ENCODE results near the gene TAL1.
"Not testable (repeated sequence)": the region's sequence is repeated elsewhere in the genome, so short reads cannot be mapped to it uniquely, and the experiment has no call there.

The TAL1 gene

DNA sequence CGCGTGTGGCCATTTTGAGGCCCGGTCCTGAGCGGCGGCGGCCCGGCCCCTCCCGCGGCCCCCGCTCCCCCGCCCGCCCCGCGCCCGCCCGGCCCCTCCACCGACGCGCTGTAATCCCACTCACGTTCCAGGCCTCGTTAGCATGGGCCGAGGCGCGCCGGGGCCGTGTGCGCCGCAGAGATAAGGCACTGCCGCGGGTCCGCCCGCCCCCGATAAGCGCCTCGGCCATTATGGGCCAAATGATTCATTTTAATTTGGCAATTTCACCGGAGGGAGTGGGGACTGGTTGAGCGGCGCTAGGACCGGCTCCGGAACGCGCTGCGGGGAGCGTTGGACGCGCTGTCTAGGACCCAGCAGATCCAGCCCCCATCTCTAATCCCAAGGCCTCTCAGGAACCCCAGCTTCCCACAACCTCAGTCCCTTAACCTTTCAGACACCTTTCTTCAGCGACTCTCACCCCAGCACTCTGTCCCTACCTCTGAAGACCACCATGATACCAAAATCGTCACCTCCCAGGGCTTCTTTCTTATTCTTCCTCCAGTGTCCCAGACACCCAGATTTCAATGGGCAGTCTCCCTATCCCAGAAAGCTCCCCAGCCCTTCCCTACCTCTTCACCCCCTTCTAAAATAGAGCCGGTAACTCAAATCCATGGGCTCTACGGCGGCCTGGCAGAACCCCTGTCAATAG, at the start of gene TAL1:
TSS of gene TAL1 (minus strand) at position 39 of the 688 bp plus-strand sequence. CDS start 6,337 bp downstream, outside the sequence.
- DNase-seq (ENCODE audit: low read depth), result no peak

DNA sequence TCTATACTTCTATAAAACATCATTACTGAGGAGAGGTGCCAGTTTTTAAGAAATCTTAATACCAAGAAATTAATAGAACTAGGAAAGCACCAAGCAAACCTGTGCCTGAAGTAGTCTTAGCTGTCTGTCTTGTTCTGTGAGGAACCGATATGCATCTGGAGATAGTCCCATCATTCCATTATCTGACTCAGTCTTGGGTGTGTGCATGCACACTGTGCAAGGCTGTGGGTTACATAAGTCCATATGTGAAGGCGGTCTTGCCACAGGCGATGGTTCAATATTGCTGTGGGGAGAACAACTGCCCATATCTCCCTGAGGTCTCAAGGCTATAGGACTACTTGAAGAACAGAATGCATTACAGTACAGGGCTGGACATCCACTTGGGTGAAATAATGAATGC, 48.1 kb upstream of the TAL1 start:
- no peak for DNase-seq (ENCODE audit: low read depth)

DNA sequence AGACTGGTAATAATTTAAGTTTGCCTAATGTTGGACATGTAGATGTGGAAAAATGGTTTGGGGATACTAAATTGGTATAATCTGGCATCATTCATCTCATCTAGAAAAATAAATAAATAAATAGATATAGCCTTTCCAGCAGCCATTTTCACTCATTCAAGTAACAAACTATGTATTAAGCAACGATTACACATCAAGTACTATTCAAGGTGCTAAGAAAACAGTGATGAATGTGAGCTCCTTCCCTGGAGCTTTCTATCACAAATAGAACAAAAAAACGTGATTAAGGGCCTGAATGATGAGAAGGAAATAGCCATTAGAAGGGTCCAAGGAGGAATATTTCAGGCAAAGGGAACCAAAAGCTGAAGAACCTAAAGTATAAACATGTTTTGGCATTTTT, 44.8 kb upstream of the TAL1 start:
- DNase-seq (ENCODE audit: low read depth), result no peak

DNA sequence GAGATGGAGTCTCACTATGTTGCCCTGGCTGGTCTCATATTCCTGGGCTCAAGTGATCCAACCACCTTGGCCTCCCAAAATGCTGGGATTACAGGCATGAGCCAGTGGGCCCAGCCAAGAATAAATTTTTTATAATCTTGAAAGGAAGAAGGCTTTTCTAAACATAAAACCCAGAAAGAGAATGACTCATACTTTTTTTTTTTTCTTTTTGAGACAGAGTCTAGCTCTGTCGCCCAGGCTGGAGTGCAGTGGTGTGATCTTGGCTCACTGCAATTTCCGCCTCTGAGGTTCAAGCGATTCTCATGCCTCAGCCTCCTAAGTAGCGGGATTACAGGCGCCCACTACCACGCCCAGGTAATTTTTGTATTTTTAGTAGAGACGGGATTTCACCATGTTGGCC, 43.8 kb upstream of the TAL1 start:
- DNase-seq (ENCODE audit: low read depth), result not testable (repeated sequence)

DNA sequence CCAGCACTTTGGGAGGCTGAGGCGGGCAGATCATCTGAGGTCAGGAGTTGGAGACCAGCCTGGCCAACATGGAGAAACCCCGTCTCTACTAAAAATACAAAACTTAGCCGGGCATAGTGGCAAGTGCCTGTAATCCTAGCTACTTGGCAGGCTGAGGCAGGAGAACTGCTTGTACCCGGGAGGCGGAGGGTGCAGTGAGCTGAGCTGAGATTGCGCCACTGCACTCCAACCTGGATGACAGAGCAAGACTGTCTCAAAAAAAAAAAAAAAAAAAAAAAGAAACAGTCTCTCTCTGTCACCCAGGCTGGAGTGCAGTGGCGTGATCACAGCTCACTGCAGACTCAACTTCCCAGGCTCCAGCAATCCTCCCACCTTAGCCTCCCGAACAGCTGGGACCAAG, 33.5 kb upstream of the TAL1 start:
- not testable (repeated sequence) for DNase-seq (ENCODE audit: low read depth)

DNA sequence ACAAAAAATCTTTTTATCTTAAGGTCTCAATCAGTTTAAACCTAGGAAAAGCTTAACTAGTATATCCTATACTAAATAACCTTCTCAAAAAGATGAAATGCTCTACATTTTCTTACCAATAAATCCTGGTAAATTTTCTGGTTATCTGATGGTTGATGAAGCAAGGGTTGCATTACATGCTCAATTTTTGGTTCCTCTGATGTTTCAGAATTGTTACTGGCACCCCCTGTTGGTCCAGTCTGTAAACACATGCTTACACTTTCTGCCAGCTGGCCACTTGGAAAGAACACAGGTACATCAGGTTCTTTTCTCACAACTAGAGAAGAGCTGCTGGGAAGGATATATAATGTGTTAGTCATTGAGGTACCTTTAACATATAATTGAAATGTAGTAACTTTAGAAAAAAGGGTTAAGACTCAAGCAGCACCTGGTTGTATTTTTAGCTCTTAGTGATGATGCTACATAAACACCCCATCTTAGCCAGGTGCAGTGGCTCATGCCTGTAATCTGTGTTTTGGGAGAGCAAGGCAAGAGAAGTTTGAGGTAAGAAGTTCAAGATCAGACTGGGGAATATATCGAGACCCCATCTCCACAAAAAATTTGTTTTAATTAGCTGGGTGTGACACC, 30.9 kb upstream of the TAL1 start:
- peak; percentile 21 for DNase-seq (ENCODE audit: low read depth)

DNA sequence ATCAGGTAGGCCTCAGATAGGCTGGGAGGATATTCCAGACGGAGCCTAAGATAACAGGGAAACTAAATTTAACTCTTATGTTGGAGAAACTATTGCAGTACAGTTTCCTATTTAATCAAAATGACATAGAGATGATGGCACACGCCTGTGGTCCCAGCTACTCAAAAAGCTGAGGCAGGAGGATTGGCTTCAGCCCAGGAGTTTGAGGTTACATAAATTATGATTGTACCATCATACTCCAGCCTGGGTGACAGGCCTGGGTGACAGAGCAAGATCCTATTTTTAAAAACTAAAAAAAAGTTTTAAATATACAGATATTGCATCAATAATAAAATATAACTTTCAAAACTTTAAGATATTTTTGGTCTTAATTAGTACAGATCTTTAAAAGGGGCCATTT, 25.2 kb upstream of the TAL1 start:
- no peak for DNase-seq (ENCODE audit: low read depth)

DNA sequence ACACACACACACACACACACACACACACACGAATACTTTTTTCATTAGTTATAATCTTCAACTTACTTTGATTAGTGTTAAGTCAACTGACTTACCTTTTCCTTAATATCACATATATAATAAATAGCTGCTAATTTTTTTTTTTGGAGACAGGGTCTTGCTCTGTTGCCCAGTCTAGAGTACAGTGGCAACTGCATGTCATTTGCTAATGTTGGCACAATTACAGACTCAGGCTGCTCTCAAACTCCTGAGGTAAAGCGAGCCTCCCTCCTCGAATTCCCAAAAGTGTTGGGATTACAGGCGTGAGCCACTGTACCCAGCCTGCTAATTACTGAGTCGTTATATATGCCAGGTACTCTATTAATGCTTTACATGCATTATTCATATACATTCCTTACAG, 20.8 kb upstream of the TAL1 start:
- DNase-seq (ENCODE audit: low read depth), result no peak

DNA sequence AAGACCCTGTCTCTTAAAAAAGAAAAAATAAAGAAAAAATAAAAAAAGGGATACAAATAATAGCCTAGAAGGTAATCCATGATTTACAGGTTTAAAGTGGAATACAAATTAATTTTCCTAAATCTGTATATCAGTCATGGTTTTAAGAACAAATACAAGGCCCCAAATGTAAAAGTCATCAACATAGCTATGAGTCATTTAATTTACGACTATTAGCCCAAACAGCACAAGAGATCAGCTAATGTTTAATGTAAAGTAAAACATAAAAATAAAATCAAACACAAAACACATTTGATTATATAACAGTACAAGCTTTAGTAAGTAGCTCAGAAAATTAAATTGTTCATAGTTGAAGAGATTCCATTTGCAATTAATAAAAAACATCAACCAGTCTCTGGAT, 20.3 kb upstream of the TAL1 start:
- no peak for DNase-seq (ENCODE audit: low read depth)

DNA sequence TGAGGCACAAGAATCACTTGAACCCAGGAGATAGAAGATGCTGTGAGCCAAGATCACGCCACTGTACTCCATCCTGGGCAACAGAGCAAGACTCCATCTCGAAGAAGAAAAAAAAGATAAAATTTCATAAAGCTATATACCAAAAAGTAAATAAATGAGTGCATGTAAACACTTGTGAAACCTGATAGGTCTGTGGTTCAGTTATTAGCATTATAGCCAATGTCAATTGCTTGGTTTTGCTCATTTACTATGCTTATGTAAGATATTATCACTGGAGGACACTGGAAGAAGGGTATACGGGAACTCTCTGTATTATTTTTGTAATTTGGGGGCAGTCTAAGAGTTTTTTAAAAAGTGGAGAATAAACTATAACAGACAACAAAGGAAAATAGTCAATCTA, 17.7 kb upstream of the TAL1 start:
- DNase-seq (ENCODE audit: low read depth), result no peak

DNA sequence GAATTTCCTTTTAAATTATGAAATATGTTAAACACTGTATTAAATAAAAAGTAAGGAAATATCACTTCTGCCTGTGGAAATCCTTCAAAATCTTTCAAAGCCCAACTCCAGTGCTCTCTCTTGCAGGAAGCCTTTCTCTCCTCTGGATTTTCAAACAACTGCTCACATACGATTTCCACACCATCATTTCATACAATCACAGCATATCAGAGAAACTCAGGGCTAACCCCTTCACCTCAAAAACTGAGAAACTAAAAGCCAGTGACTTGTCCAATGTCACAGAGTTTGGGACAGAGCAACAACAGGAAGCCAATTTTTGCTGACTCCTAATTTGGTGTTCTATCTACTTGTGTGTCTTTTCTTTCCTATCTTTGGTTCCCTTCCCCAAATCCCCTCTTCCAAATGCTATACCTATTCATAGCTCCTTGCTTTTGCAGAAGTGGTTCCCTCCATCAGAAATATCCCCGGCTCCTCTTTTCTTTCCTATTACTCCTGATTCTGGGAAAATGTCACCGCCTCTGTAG, 12.4 kb upstream of the TAL1 start:
- DNase-seq (ENCODE audit: low read depth), result no peak

DNA sequence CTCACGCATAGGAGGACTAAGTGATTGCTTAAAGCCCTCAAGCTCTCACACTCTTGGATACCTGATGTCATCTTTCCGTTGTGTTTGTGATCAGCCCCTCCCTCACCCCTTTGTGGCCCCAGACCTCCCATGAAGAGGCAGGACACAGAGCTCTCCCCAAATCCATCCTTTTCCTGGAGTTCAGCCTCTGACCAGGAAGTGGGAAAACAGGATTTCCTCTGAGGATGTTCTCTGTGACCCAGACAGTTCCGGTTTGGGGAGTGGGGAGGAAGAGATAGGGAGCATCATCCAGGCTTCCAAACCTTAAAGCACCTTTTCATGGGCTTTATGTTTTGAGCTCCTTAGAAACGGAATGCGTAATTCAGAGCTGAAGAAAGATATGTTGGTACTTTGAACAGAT, 11.9 kb upstream of the TAL1 start:
- no peak for DNase-seq (ENCODE audit: low read depth)

DNA sequence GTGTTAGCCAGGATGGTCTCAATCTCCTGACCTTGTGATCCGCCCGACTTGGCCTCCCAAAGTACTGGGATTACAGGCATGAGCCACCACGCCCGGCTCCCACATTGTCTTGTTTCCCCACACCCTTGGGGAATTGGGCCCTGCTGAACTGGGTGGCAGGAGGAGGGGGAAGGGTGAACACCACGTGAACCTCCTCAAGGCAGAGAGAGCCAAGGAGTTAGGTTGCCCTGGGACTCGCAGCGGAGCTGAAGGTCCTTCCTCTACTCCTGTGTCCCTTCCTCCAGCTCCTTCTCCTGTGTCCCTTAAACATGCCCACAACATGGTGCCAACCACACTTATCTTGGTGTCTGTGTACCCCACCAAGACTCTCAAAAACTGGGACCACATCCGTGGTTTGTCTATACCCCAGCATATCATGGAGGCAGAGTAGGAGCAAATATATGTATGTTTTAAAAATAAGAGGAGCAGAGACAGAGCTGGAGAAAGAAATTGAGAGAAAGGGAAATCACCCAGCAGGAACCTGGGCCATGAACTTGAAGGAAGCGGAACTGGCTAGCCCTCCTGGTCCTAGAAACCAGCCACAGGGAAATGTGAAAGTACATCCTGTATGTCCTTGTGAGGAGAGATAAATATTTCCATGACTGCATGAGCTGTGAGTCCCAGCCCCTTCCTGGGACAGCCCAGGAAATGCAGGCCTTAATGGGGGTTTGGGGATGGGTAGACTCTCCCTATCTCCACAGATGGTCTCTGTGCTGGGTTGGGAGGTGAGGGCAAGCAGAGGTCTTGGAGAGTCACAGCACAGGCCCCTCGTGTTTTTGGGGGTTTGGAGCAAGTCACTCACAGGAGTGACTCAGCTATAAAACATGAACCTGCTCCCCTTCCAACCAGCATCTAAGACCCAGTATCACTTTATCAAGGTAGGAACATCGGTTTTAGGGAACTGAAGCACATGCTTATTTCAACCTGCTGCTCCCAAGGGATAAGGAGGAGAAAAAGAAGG, 9.4 kb upstream of the TAL1 start:
- DNase-seq (ENCODE audit: low read depth), result no peak

DNA sequence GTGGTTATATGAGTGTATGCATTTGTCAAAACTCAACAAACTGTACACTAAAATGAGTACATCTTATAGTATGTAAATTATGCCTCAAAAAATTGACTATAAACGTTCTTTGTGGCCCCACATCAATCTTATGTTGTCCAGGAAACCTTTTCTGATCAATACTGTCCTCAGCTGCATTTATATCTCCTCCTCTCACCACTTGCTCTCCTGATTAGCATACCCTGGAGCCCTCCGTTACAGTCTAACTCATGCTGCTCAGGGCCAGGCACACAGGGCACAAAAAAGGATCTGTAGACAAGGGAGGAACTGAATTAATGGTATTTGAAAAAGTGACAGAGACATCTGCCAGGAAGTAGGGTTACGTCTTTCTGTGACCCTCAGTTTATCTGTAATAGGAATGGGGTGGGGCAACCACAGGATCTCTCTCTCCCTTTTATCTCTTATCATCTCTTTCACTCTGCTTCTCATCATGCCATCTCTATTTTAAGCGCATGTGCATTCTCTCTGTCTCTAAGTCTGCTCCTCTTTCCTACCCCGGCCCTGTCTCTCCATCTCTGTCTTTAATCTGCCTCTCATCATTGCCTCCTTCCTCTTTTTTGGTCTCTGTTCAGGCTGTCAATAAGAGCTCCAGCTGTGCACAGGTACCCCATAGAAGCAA, 7.0 kb upstream of the TAL1 start:
- no peak for DNase-seq (ENCODE audit: low read depth)

DNA sequence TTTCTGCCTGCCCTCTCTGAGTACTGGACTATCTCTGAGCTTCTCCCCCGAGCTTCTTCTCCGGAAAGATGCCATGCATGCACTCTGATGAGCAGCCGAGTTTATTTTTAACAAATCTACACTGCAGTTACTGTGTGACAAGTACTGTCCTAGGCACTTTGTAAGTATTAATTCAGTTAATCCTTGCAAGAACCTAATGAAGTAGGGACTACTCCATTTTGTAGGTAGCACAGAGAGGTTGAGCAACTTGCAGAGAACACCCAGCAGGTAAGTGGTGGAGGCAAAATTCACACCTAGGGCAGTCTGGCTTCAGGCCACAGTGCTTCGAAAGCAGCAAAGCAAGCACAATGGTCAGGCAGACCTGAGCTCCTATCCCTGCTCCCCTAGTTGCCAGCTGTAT, 3.8 kb upstream of the TAL1 start:
- no peak for DNase-seq (ENCODE audit: low read depth)

DNA sequence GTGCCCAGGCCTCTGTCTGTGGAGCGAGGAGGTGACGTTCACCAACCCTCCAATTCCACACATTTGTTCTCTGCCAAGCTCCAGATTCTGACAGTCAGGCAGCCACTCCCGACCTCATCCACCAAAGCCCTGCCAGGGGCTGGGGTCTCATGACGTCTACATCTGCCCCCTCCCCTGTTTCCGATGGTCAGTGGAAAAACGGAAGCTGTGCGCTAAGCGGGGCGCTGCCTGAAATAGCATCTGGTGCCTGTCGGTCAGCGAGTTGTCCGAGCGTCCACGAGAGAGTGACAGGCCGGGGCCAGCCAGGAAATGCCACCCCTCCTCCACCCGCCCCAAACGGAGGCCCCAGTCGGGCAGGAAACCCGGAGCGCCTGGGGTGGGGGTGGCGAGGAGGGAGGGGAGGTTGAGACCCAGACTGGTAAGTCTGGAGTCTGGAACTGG, 3.2 kb upstream of the TAL1 start:
- no peak for DNase-seq (ENCODE audit: low read depth)

DNA sequence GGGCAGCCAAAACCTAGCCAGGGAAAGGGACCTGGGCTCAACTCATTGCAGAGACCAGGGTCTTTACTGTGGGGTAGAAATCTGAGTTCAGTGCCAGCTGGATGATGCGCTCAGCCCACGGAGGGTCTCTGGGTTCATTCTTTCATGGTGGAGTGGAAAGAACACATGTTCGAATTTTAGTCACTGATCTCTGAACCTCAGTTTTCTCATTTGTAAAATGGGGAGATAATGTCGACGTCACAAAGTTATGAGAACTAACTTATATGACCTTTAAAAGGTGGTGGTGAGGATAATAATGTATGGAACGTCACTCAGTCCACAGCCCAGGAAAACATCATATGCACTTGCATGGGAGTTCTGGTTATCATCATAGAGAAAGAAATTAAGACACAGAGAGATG, 1.2 kb upstream of the TAL1 start:
- no peak for DNase-seq (ENCODE audit: low read depth)

DNA sequence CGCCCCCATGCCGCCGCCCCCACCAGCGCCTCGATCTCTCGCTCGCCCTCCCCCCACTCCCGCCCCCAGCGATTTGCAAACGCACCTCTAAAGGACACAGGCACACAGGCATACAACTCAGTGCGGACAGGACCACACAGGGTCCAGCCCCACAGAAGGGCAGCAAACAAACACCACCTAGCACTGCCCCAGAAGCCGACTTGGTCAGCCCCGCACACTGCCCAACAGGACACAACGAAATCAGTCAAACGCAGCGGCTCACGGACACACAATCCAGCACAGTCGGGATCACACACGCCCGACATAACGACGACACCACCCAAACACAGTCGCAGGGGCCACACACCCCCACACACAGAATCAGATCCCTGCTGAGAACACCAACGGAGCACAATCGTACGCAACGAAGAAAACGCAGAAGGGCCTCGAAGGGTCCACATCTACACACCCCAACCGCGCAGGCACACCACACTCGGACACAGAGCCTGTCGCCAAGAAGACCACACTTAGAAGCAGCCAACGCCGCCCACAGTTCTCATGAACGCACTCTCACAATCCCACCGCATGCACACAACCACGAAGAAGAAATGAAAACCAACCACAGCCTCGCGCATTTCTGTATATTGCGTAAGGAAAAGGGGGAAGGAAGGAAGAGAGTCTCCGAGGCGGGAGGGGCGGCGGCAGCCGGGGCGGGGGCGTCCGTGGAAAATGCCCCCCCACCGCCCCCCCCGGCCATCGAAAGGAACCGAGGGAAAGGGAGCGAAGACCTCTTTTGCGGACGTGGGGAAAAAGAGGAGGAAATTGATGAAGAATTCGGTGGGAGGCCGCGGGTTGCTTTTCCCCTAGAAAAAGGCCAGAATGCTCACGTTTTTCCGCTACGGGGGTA, 481 bp downstream of the TAL1 start:
- DNase-seq (ENCODE audit: low read depth), result no peak

DNA sequence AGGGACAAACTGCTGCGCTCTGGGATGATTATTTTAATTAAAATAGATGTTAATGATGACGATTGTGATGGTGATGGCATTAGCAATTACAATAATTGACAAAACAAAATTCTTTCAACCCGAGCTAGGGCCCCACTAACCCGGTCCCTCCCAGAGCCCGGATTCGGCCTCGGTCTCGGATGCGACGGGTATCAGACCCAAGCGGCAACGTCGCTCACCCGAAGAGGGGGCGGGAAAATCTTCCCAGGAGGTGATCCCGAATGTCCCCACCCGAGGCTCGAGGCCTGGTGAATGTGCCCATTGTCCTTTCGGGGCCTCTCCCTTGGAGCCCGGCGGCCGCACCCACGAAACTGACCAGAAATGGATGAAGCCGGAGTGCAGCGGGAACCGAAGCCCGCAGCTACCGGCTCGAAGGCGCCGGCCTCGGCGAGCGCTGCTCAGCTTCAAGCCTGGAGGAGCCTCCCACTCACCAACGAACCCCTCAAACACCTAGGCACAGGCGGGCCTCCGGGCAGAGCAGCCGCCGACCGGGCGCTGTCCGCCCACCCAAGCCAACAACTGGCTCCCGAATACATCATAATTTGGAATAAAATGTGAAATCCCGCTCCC, 1.2 kb downstream of the TAL1 start:
- DNase-seq (ENCODE audit: low read depth), result no peak

DNA sequence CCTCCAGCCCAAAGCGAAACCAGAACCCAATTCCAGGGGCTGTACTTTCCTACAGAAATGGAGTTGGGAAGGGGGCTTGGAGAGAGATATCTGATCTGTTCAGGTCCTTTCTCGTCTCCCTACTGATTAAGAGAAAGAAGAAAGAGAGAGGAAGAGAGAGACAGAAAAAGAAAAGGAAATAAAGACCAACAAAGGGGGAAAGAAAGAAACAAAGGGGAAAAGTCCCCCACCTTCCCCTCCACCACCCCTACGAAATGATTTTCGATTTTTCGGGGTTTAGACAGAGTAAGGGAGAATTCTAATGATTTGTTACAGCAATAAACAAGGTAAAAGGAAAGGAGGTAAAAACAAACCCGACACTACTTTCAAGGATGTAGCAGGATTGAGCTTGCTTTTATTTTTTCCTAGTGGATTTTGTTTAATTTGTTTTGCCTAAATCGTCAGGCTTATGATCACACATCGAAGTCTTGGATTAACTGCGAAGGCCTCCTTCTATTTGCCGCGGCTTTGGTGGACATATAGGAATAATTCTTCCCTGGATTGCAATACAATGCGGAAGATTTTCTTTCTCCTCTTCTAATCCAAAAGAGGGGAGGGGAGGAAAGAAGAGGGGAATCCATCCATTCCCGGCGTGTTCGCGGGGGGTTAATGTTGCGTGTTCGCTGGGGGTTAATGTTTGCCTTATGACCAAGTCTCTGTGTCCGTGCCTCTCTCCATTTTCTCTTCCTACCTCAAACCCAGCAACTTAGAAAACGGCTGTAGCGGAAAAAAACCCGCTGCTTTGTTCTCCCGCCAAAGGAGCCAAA, 1.9 kb downstream of the TAL1 start:
- DNase-seq (ENCODE audit: low read depth), result no peak

Data from stromal cell of bone marrow (primary cell).